Ishikawa (cell line): ENCODE measurements around the gene HOMER1.

Source experiments
- CEBPB ChIP-seq: IDR thresholded peaks from 2 replicates; pipeline ENCODE4 v1.6.1; 2012
- CREB1 ChIP-seq: IDR thresholded peaks from 2 replicates; pipeline ENCODE4 v1.6.1; 2012; ENCODE audit warnings: low read depth
- EGR1 ChIP-seq: IDR thresholded peaks from 2 replicates; pipeline ENCODE4 v1.6.1; 2012
- EP300 ChIP-seq: IDR thresholded peaks from 2 replicates; pipeline ENCODE4 v1.6.1; 2012; ENCODE audit warnings: borderline replicate concordance
- MAX ChIP-seq: IDR thresholded peaks from 2 replicates; pipeline ENCODE4 v1.6.1; 2012
- NFIC ChIP-seq: IDR thresholded peaks from 2 replicates; pipeline ENCODE4 v1.6.1; 2012
- RAD21 ChIP-seq: IDR thresholded peaks from 2 replicates; pipeline ENCODE4 v1.6.1; 2012; ENCODE audit warnings: low read depth
- TEAD4 ChIP-seq: IDR thresholded peaks from 2 replicates; pipeline ENCODE4 v1.6.1; 2012
- YY1 ChIP-seq: IDR thresholded peaks from 2 replicates; pipeline ENCODE4 v1.6.1; 2012; ENCODE audit warnings: low read depth

GRCh38 chr5:79513308-79513703 is 628 bp downstream of the HOMER1 start:
- TF ChIP-seq YY1 (no peak), EP300 (no peak), NFIC (no peak), CREB1 (no peak), MAX (no peak; the same call in 1 of the 2 replicates), CEBPB (no peak), TEAD4 (no peak), EGR1 (no peak), RAD21 (no peak)
